NK-92 treated with Interleukin-12 subunit alpha and Interleukin-12 subunit beta, amount 100 ng/mL, for 24 hours (cell line): ENCODE data around the gene PCDHGA9.
"Not testable (repeated sequence)": the region's sequence is repeated elsewhere in the genome, so short reads cannot be mapped to it uniquely, and the experiment has no call there.

ENCODE experiments used
- DNase-seq: peaks from one replicate; lab custom pipeline; 2025; lab: John Stamatoyannopoulos, UW

The PCDHGA9 gene

DNA sequence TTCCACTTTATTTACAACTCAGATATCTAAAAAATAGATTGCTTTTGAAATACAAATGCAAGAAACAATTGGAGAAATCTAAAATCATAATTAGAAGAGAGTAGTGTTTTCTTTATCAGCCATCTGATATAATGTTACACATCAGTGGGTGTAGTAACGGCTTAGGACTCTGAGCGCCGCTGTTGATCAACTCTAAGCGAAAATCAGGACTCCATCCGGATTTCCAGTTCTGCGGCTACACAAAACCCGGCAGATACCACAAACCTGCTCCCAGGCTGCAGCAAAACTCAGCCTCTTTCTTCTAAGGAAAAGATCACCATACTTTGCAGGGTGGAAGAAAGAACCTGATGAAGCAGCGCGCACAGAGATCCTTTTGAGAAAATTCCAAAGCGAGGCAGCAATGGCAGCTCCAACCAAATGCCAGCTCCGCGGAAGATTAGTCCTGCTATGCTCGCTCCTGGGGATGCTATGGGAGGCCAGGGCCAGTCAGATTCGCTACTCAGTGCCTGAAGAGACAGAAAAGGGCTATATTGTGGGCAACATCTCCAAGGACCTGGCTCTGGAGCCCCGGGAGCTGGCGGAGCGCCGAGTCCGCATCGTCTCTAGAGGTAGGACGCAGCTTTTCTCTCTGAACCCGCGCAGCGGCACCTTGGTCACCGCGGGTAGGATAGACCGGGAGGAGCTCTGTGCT is at the start of gene PCDHGA9:
Gene PCDHGA9, plus strand, starts transcription at position 226 of the 691 bp plus-strand sequence. Its CDS starts 175 bp downstream, at position 401.
- DNase-seq: no peak

DNA sequence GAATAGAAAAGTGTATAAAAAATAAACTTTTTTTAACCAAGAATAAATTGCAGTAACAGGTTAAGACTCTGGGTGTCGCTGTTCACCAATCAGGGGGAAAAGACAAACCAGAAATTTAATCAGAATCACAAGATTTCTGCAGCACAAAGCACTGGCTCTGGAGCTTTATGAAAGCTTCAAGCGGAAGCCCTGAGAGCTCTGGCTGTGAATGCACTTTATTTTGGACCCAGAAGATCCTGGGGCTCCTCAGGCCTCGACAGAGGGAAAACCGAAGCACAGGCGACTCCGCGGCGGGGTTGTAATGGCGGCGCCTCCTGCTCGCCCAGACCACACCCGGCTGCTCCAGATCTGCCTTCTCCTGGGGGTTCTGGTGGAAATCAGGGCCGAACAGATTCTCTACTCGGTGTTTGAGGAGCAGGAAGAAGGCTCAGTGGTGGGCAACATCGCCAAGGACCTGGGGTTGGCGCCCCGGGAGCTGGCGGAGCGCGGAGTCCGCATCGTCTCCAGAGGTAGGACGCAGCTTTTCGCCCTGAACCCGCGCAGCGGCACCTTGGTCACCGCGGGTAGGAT is 47.6 kb upstream of the PCDHGA9 start, which contains the start of gene PCDHGA4:
Gene PCDHGA4, plus strand, starts transcription at position 122 of the 570 bp plus-strand sequence. Its CDS starts 87 bp downstream, at position 209.
- no peak for DNase-seq

DNA sequence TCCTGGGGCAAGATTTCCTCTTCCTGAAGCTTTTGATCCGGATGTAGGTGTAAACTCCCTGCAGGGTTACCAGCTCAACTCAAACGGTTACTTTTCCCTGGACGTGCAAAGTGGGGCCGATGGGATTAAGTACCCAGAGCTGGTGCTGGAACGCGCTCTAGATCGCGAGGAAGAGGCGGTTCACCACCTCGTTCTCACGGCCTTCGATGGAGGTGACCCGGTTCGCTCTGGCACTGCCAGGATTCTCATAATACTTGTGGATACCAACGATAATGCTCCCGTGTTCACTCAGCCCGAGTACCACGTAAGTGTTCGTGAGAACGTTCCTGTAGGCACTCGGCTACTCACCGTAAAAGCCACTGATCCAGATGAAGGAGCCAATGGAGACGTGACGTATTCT is 46.9 kb upstream of the PCDHGA9 start:
- DNase-seq: no peak

DNA sequence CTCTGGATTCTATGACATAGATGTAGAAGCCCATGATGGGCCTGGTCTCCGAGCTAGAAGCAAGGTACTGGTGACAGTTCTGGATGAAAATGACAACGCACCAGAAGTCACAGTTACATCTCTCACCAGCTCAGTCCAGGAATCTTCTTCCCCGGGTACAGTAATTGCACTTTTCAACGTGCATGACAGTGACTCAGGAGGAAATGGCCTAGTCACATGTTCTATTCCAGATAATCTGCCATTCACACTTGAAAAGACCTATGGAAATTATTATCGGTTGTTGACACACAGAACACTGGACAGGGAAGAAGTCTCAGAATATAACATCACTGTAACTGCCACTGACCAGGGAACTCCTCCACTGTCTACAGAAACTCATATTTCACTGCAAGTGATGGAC is 46.4 kb upstream of the PCDHGA9 start:
- no peak for DNase-seq

DNA sequence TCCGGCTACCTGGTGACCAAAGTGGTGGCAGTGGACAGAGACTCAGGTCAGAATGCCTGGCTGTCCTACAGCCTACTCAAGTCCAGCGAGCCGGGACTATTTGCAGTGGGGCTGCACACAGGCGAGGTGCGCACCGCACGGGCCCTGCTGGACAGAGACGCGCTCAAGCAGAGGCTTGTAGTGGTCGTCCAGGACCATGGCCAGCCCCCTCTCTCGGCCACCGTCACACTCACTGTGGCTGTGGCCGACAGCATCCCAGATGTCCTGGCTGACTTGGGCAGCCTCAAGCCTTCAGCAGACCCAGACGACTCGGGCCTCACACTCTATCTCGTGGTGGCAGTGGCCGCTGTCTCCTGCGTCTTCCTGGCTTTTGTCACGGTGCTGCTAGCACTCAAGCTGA is 45.6 kb upstream of the PCDHGA9 start:
- DNase-seq: no peak

DNA sequence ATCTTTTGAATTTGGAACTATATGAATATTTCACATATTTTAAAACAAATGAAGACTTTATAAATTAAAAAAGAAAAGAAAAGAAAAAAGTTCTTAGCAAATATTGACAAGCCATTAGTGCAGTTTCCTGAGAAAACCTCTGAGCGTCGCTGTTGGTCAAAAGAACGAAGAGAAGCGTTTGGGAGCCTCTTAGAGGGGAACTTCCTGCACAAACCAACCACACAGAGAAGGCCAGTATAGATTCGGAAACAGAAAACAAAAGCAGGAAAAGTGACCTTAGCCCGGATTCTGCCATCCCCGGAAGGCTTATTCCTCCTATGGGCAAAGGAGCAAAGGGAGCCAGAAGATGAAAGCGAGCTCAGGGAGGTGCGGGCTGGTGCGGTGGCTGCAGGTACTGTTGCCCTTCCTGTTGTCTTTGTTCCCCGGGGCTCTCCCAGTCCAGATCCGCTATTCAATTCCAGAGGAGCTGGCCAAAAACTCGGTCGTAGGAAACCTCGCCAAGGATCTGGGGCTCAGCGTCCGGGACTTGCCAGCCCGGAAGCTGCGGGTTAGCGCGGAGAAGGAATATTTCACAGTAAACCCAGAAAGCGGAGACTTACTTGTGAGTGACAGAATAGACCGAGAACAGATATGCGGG is 42.7 kb upstream of the PCDHGA9 start, which contains the start of gene PCDHGB2:
Gene PCDHGB2, plus strand, starts transcription at position 205 of the 637 bp plus-strand sequence. Its CDS starts 142 bp downstream, at position 347.
- no peak for DNase-seq

DNA sequence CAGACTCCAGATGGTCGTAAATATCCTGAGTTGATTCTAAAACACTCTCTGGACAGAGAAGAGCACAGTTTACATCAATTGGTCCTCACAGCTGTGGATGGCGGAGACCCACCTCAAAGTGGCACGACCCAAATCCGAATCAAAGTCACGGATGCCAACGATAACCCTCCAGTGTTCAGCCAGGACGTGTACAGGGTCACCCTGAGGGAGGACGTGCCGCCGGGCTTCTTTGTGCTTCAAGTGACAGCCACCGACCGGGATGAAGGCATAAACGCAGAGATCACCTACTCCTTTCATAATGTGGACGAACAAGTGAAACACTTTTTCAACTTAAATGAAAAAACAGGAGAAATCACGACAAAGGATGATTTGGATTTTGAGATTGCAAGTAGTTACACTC is 41.9 kb upstream of the PCDHGA9 start:
- no peak for DNase-seq

DNA sequence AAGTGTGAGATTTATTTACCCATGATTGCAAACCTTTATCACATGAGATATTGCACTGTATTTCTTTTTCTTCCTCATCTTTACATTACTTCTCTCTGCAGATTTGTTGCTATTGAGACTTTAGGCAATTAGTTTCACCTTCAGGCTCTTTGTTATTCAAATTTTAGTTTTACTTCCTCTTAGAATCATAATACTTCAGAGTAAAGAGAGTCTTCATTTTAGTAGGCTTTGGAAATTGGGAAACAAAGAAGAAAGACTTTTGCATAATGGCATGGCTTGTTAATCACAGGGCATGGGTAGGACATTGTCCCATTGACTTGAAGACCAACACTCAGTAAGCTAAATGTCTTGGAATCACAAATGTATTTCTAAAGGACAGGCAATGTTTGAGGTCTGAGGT is 39.9 kb upstream of the PCDHGA9 start:
- DNase-seq: no peak

DNA sequence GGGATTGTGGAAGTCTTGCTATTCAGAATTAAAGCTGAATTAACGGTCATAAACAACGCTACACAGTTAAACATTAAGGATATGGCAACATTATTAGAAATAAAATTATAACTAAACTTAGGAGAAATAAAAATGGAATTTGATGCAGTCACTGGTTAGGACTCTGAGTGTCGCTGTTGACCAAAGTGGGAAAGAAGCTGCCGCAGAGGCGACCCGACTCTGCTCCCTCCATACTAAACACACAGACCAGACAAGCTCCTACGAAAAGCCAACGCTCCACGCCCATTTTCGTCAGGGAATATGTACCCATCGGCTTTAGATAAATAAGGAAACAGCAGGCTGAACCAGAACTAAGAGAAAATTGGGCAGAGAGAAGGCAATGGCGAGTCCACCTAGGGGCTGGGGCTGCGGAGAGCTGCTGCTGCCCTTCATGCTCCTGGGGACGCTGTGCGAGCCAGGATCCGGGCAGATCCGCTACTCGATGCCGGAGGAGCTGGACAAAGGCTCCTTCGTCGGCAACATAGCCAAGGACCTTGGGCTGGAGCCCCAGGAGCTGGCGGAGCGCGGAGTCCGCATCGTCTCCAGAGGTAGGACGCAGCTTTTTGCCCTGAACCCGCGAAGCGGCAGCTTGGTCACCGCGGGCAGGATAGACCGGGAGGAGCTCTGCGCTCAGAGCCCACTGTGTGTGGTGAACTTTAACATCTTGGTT is 38.5 kb upstream of the PCDHGA9 start, which contains the start of gene PCDHGA5:
Gene PCDHGA5, plus strand, starts transcription at position 211 of the 709 bp plus-strand sequence. Its CDS starts 169 bp downstream, at position 380.
- no peak for DNase-seq

DNA sequence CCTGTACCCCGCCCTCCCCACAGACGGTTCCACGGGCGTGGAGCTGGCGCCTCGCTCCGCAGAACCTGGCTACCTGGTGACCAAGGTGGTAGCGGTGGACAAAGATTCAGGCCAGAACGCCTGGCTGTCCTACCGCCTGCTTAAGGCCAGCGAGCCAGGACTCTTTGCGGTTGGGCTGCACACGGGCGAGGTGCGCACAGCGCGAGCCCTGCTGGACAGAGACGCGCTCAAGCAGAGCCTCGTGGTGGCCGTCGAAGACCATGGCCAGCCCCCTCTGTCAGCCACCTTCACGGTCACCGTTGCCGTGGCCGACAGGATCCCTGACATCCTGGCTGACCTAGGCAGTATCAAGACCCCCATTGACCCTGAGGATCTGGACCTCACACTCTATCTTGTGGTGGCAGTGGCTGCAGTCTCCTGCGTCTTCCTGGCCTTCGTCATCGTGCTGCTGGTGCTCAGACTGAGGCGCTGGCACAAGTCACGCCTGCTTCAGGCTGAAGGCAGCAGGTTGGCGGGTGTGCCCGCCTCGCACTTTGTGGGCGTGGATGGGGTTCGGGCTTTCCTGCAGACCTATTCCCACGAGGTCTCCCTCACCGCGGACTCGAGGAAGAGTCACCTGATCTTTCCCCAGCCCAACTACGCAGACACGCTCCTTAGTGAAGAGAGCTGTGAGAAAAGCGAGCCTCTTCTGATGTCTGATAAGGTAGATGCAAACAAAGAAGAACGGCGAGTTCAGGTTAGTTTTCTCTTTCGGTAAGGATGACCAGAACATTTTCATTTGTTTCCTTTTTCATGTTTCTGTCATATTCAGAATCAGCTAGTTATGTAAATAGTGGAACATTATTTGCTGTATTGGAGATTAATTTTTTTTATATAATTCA is 36.3 kb upstream of the PCDHGA9 start:
- no peak for DNase-seq

DNA sequence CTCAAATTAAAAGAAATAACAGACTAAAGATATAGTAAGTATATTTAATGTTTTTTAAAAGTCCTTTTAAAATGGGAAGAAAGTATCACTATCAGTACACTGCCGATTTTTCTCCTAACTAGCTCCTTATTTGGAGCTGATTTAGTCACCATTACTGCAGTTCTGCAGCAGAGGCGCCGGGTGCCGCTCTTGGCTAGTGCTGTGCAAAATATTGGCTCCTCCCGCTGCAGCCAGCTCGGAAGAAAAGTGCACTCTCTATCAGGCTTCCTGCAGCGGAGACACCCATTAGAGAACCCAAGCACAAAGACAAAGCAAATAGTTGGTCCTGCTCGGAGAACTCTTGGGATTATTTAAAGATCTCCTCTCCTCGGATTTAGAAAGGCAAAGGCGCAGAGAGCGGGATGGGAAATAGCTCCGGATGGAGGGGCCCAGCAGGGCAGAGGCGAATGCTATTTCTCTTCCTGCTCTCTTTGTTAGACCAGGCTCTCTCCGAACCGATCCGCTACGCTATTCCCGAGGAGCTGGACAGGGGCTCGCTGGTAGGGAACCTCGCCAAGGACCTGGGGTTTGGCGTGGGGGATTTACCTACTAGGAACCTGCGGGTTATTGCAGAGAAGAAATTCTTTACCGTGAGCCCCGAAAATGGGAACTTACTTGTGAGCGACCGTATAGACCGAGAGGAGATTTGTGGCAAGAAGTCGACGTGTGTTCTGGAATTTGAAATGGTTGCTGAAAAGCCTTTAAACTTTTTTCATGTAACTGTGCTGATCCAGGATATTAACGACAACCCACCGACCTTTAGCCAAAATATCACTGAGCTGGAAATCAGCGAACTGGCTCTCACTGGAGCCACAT is 32.4 kb upstream of the PCDHGA9 start, which contains the start of gene PCDHGB3:
Gene PCDHGB3, plus strand, starts transcription at position 249 of the 855 bp plus-strand sequence. Its CDS starts 153 bp downstream, at position 402.
- DNase-seq: no peak

DNA sequence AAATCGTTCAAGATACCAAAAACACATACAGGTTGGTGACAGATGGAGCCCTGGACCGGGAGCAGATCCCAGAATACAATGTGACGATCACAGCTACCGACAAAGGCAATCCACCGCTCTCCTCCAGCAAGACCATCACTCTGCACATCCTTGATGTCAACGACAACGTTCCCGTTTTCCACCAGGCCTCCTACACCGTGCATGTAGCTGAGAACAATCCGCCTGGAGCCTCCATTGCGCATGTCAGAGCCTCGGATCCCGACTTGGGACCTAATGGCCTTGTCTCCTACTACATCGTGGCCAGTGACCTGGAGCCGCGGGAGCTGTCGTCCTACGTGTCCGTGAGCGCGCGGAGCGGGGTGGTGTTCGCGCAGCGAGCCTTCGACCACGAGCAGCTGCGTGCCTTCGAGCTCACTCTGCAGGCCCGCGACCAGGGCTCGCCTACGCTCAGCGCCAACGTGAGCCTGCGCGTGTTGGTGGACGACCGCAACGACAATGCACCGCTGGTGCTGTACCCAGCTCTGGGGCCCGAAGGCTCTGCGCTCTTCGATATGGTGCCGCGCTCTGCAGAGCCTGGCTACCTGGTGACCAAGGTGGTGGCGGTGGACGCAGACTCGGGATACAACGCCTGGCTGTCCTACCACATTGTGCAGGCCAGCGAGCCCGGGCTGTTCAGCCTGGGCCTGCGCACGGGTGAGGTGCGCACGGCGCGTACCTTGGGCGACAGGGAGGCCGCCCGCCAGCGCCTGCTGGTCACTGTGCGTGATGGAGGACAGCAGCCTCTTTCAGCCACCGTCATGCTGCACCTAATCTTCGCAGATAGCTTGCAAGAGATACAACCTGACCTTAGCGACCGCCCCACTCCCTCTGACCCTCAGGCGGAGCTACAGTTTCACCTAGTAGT is 30.8 kb upstream of the PCDHGA9 start:
- no peak for DNase-seq

DNA sequence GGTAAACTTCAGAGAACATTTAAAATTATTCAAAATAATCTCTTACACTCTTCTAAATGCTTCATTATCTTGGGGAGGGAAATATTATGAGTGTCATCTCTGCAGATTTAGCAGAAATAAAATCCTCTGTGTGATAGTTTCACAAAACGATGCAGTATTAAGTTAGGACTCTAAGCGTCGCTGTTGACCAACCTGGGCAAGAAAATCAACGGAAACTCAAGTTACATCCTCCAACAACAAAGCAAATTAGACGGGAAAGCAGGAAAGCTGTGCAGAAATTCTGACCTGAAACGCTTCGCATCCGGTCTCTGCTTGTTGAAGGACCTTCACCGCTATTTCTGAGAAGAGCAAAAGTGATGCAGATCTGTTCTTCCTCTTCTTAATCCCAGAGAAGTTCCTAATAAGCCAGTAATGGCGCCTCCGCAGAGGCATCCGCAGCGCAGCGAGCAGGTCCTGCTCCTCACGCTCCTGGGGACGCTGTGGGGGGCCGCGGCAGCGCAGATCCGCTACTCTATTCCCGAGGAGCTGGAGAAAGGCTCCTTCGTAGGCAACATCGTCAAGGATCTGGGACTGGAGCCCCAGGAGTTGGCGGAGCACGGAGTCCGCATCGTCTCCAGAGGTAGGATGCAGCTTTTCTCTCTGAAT is 28.8 kb upstream of the PCDHGA9 start, which contains the start of gene PCDHGA6:
Gene PCDHGA6, plus strand, starts transcription at position 219 of the 645 bp plus-strand sequence. Its CDS starts 193 bp downstream, at position 412.
- DNase-seq: no peak

DNA sequence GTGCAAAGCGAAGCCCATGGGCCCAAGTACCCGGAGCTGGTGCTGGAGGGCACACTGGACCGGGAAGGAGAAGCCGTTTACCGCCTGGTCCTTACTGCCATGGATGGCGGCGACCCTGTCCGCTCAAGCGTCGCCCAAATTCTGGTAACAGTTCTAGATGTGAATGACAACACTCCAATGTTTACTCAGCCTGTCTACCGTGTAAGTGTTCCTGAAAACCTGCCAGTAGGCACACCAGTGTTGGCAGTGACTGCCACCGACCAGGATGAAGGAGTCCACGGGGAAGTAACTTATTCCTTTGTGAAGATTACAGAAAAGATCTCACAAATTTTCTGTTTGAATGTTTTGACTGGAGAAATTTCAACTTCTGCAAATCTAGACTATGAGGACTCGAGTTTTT is 28.0 kb upstream of the PCDHGA9 start:
- DNase-seq: no peak

DNA sequence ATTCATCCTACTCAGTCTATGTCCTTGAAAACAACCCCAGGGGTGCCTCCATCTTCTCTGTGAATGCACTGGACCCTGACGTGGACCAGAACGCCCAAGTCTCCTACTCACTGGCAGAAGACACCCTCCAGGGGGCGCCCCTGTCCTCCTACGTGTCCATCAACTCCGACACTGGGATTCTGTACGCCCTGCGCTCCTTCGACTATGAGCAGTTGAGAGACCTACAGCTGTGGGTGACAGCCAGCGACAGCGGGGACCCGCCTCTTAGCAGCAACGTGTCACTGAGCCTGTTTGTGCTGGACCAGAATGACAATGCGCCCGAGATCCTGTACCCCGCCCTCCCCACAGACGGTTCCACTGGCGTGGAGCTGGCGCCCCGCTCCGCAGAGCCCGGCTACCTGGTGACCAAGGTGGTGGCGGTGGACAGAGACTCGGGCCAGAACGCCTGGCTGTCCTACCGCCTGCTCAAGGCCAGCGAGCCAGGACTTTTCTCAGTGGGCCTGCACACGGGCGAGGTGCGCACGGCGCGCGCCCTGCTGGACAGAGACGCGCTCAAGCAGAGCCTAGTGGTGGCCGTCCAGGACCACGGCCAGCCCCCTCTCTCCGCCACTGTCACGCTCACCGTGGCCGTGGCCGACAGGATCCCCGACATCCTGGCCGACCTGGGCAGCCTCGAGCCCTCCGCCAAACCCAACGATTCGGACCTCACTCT is 27.0 kb upstream of the PCDHGA9 start:
- not testable (repeated sequence) for DNase-seq

DNA sequence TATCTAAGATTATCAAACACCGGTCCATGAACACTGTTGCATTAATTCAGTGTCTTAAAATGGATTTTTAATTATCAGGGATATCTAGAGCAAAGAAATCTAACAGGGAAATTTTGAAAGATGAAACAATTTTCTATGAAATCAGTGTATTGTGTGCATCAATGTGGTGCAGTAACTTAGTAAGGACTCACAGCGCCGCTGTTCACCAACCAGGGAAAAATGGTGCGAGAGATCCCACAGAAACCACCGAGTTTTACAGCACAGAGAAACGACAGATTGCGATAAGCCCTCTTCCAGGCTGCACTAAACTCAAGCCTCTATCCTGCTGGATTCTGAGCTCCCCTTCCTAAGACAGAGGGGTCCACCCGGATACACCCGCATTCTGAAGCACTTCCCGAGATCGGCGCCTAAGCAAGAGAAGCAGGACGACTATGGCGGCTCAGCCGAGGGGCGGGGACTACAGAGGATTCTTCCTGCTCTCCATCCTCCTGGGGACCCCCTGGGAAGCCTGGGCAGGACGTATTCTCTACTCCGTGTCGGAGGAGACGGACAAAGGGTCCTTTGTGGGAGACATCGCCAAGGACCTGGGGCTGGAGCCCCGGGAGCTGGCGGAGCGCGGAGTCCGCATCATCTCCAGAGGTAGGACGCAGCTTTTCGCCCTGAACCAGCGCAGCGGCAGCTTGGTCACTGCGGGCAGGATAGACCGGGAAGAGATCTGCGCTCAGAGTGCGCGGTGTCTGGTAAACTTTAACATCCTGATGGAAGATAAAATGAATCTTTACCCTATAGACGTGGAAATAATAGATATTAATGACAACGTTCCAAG is 19.9 kb upstream of the PCDHGA9 start, which contains the start of gene PCDHGA7:
Gene PCDHGA7, plus strand, starts transcription at position 274 of the 826 bp plus-strand sequence. Its CDS starts 158 bp downstream, at position 432.
- DNase-seq: no peak

DNA sequence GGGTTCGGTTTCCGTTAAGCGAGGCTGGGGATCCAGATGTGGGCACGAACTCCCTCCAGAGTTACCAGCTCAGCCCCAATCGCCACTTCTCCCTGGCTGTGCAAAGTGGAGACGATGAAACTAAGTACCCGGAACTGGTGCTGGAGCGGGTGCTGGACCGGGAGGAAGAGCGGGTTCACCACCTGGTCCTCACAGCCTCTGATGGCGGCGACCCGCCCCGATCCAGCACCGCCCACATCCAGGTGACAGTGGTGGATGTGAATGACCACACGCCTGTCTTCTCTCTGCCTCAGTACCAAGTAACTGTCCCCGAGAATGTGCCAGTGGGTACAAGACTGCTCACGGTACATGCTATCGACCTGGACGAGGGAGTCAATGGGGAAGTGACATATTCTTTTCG is 19.2 kb upstream of the PCDHGA9 start:
- no peak for DNase-seq
